ENCODE measurements around the gene MOCS1.

The MOCS1 gene

GRCh38 chr6:39865011-39865888 is 69.0 kb downstream of the MOCS1 start:
- FAIRE-seq = no peak

GRCh38 chr6:39861663-39862062 is 72.6 kb downstream of the MOCS1 start:
- FAIRE-seq = no peak

- no peak for FAIRE-seq
These were observed 75.2 kb downstream of the MOCS1 start for GRCh38 chr6:39859025-39859424.

- no peak for FAIRE-seq
These were observed 78.8 kb downstream of the MOCS1 start for GRCh38 chr6:39855356-39855995.

All from islet of Langerhans (tissue), 1 donor.